Hepatocyte (in vitro differentiated cells): ENCODE data around the gene PIGP.

Source experiments
- CTCF ChIP-seq: fragments of 200-600 bp; sonication (generic); IDR thresholded peaks from 2 replicates; pipeline ENCODE4 v1.5.1; 2016; ENCODE audit warnings: antibody characterized with exemption, mild to moderate bottlenecking; ENCODE audit not compliant: poor library complexity
- EZH2 ChIP-seq: fragments of 200-600 bp; sonication (generic); IDR thresholded peaks from 2 replicates; pipeline ENCODE4 v1.6.1; 2016; ENCODE audit warnings: antibody characterized with exemption, mild to moderate bottlenecking, borderline replicate concordance
- EZH2phosphoT487 ChIP-seq: fragments of 200-600 bp; sonication (generic); IDR thresholded peaks from one replicate; pipeline ENCODE4 v1.6.1; 2018; ENCODE audit warnings: antibody characterized with exemption, mild to moderate bottlenecking, low read depth, moderate library complexity; ENCODE audit not compliant: unreplicated experiment, severe bottlenecking

- TF ChIP-seq CTCF (no peak), EZH2 (no peak), EZH2phosphoT487 (no peak)
Measured at GRCh38 chr21:37064841-37065240, 8.0 kb downstream of the PIGP start.
